HK-2 (cell line): ENCODE data around the gene TDP1.
A peak's percentile ranks its signal among the peaks of the same experiment; 100 is the strongest.

Source experiments
- DNase-seq: peaks from one replicate; pipeline ENCODE4 v3.0.0-alpha.2; 2018; ENCODE audit not compliant: unreplicated experiment

Gene TDP1

GRCh38 chr14:89955745-89956660, at the start of gene TDP1:
Gene TDP1, plus strand, starts transcription at chr14:89955927. Its CDS starts 7,188 bp downstream, at chr14:89963115.
- DNase-seq: peak; percentile 98

- DNase-seq: no peak
These were observed 49.7 kb upstream of the TDP1 start for GRCh38 chr14:89906000-89906399.

GRCh38 chr14:89907655-89908054, 48.1 kb upstream of the TDP1 start:
- DNase-seq: no peak

- DNase-seq: no peak
These were observed 46.8 kb upstream of the TDP1 start for GRCh38 chr14:89908712-89909450.

- DNase-seq: no peak
These were observed 46.1 kb upstream of the TDP1 start for GRCh38 chr14:89909586-89909985.

GRCh38 chr14:89910691-89911009, 45.1 kb upstream of the TDP1 start:
- DNase-seq: no peak

GRCh38 chr14:89911010-89911919, 44.5 kb upstream of the TDP1 start:
- no peak for DNase-seq

GRCh38 chr14:89912221-89912620, 43.5 kb upstream of the TDP1 start:
- DNase-seq: no peak

- no peak for DNase-seq
These were observed 43.0 kb upstream of the TDP1 start for GRCh38 chr14:89912667-89913211.

GRCh38 chr14:89915114-89915878, 40.4 kb upstream of the TDP1 start:
- DNase-seq: peak; percentile 32

GRCh38 chr14:89918721-89919120, 37.0 kb upstream of the TDP1 start:
- DNase-seq: no peak

GRCh38 chr14:89920056-89920455, 35.7 kb upstream of the TDP1 start:
- DNase-seq: no peak

GRCh38 chr14:89921346-89921745, 34.4 kb upstream of the TDP1 start:
- DNase-seq: no peak

- DNase-seq: peak; percentile 4
These were observed 33.5 kb upstream of the TDP1 start for GRCh38 chr14:89922031-89922907.

GRCh38 chr14:89924268-89924667, 31.5 kb upstream of the TDP1 start:
- DNase-seq: no peak

GRCh38 chr14:89926694-89927093, 29.0 kb upstream of the TDP1 start:
- no peak for DNase-seq

GRCh38 chr14:89927186-89927865, 28.4 kb upstream of the TDP1 start:
- no peak for DNase-seq

GRCh38 chr14:89933002-89933401, 22.7 kb upstream of the TDP1 start:
- DNase-seq: no peak

GRCh38 chr14:89936654-89937185, 19.0 kb upstream of the TDP1 start:
- no peak for DNase-seq
